Peyer's patch (tissue), 4 donors: ENCODE measurements around the gene DDX46.

ENCODE experiments used
- POLR2A ChIP-seq, 2 donors: fragments of 450-650 bp; IDR thresholded peaks; one replicate each; pipeline ENCODE4 v1.5.1; 2017; ENCODE audit warnings: antibody characterized with exemption in 2 of 2, mild to moderate bottlenecking in 2 of 2, moderate library complexity in 2 of 2
- TF ChIP-seq, protein P1 (sequence below), 6 experiments: fragments of 450-650 bp in 4 of 6; fragments of 200-600 bp in 2 of 6; sonication (generic) in 1 of 6; IDR thresholded peaks; one replicate each; pipeline ENCODE4 v1.5.1; 2017 to 2019; ENCODE audit warnings: antibody characterized with exemption in 6 of 6, mild to moderate bottlenecking in 3 of 6, moderate library complexity in 1 of 6

DNA sequence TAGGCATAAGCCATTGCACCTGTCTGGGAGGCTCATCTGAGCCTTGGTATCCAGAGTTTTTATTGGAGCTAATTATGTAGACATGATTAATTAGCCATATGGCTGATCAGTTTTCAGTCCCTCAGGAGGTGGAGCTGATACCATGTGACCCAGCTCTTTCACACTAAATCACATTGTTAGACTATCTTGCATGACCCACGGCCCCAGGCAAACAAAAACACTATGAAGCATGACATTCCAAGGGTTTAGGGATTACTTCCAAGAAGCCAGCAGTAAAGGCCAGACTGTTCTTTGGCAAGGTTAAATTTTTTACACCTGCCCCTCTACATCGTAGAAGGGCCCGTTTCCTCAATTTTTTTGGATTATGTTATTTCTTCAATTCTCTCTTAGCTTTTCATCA, 82.2 kb downstream of the DDX46 start:
- TF ChIP-seq, protein P1, sequence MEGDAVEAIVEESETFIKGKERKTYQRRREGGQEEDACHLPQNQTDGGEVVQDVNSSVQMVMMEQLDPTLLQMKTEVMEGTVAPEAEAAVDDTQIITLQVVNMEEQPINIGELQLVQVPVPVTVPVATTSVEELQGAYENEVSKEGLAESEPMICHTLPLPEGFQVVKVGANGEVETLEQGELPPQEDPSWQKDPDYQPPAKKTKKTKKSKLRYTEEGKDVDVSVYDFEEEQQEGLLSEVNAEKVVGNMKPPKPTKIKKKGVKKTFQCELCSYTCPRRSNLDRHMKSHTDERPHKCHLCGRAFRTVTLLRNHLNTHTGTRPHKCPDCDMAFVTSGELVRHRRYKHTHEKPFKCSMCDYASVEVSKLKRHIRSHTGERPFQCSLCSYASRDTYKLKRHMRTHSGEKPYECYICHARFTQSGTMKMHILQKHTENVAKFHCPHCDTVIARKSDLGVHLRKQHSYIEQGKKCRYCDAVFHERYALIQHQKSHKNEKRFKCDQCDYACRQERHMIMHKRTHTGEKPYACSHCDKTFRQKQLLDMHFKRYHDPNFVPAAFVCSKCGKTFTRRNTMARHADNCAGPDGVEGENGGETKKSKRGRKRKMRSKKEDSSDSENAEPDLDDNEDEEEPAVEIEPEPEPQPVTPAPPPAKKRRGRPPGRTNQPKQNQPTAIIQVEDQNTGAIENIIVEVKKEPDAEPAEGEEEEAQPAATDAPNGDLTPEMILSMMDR (IDR thresholded peaks at IDR 0.05), result no peak
- no peak for TF ChIP-seq POLR2A (IDR thresholded peaks at IDR 0.05)
